Tibial nerve (tissue), 4 donors: ENCODE data around the gene SBNO2. TPM values are rescaled to one million over a fixed set of nuclear protein-coding genes. Genes with fewer than 3 reads are reported as not detected.

Source experiments
- DNase-seq, 2 donors: peaks; one replicate each; pipeline ENCODE4 v3.0.0-alpha.2; 2019; ENCODE audit warnings: low spot score in 2 of 2
- H3K27ac ChIP-seq, 4 donors: fragments of 200-600 bp; sonication (generic) in 3 of 4; one replicate each; pipeline ENCODE4 v1.5.1; 2017 to 2019; ENCODE audit warnings: mild to moderate bottlenecking in 1 of 4
- H3K27me3 ChIP-seq, 2 donors: fragments of 200-600 bp; sonication (generic) in 1 of 2; one replicate each; pipeline versions ENCODE4 v1.5.1 to v1.6.0; 2017 to 2019
- H3K36me3 ChIP-seq, 3 donors: fragments of 200-600 bp; sonication (generic); one replicate each; pipeline ENCODE4 v1.5.1; 2018 to 2019
- H3K4me1 ChIP-seq, 4 donors: fragments of 200-600 bp; sonication (generic) in 3 of 4; one replicate each; pipeline ENCODE4 v1.5.1; 2017 to 2019
- H3K4me3 ChIP-seq, 4 donors: fragments of 200-600 bp; sonication (generic) in 3 of 4; one replicate each; pipeline ENCODE4 v1.5.1; 2017 to 2019; ENCODE audit warnings: mild to moderate bottlenecking in 1 of 4, moderate library complexity in 1 of 4
- H3K9me3 ChIP-seq, 4 donors: fragments of 200-600 bp; sonication (generic) in 3 of 4; one replicate each; pipeline ENCODE4 v1.5.1; 2017 to 2019
- CTCF ChIP-seq, 5 experiments: fragments of 200-600 bp in 3 of 5; fragments of 450-650 bp in 2 of 5; sonication (generic) in 3 of 5; IDR thresholded peaks; one replicate each; pipeline ENCODE4 v1.5.1; 2016 to 2019; ENCODE audit warnings: antibody characterized with exemption in 5 of 5, mild to moderate bottlenecking in 3 of 5, moderate library complexity in 2 of 5
- EP300 ChIP-seq, 2 donors: sonication (generic); formaldehyde crosslinking; IDR thresholded peaks; one replicate each; pipeline ENCODE4 v1.6.1; 2017; ENCODE audit warnings: antibody characterized with exemption in 2 of 2, mild to moderate bottlenecking in 1 of 2
- POLR2A ChIP-seq, 2 donors: fragments of 450-650 bp; IDR thresholded peaks; one replicate each; pipeline ENCODE4 v1.6.1; 2017; ENCODE audit warnings: antibody characterized with exemption in 2 of 2, mild to moderate bottlenecking in 2 of 2, moderate library complexity in 2 of 2
- WGBS, 2 donors: methylation state at CpG; one replicate each; pipeline ENCODE4 v1.1.5; 2018; 5-methylcytosine and 5-hydroxymethylcytosine counted together
- total RNA-seq, 4 donors: library from RNA; depleted of rRNA; stranded (reverse); fragments of >200 nt; gene quantifications; one replicate each; pipeline ENCODE4 v1.1.0, GENCODE V29; 2016

The SBNO2 gene
- total RNA-seq, 4 donors from 2014 or later: 26.6 to 105 (median 39.3) TPM

- no peaks in the 10 kb centered on the region for H3K9me3 ChIP-seq
- TF ChIP-seq POLR2A (IDR thresholded peaks at IDR 0.05) (no peak), CTCF (IDR thresholded peaks at IDR 0.05) (no peak), EP300 (IDR thresholded peaks at IDR 0.05) (no peak)
Measured at GRCh38 chr19:1085053-1085658, 88.9 kb downstream of the SBNO2 start.

GRCh38 chr19:1084024-1084868 lies 89.8 kb downstream of the SBNO2 start:
- no peaks in the 10 kb centered on the region for H3K9me3 ChIP-seq
- peaks cover 0 to 48% (median 0%) of the 10 kb centered on the region in 3 donors for H3K36me3 ChIP-seq
- H3K4me3 ChIP-seq: no peak overlapping the region
- no peak for DNase-seq
- 81 to 82% methylated on average over 37 to 38 of the region's 43 CpGs for WGBS, 2 donors
- peaks cover 0 to 54% (median 17%) of the 10 kb centered on the region in 4 donors for H3K4me1 ChIP-seq
- TF ChIP-seq POLR2A (IDR thresholded peaks at IDR 0.05) (no peak), CTCF (IDR thresholded peaks at IDR 0.05) (no peak), EP300 (IDR thresholded peaks at IDR 0.05) (no peak)
- no peak overlapping the region for H3K27ac ChIP-seq
- peaks cover 0 to 5% of the 10 kb centered on the region in 2 donors for H3K27me3 ChIP-seq

More at GRCh38 chr19:1085053-1085658, 88.9 kb downstream of the SBNO2 start:
- 76 to 79% methylated on average over 8 of the region's 8 CpGs for WGBS, 2 donors
- no peak for DNase-seq
- Histone ChIP-seq H3K4me1 (peaks cover 0 to 62% (median 19%) of the 10 kb centered on the region in 4 donors), H3K4me3 (no peak overlapping the region), H3K27me3 (peaks cover 0 to 5% of the 10 kb centered on the region in 2 donors), H3K27ac (no peak overlapping the region), H3K36me3 (peaks cover 0 to 57% (median 0%) of the 10 kb centered on the region in 3 donors)

GRCh38 chr19:1082928-1083816 lies 90.9 kb downstream of the SBNO2 start:
- 80 to 84% methylated on average over 34 to 40 of the region's 59 CpGs for WGBS, 2 donors

More at GRCh38 chr19:1082928-1083816, 90.9 kb downstream of the SBNO2 start:
- Histone ChIP-seq H3K27me3 (peaks cover 0 to 5% of the 10 kb centered on the region in 2 donors), H3K9me3 (no peaks in the 10 kb centered on the region), H3K27ac (no peak overlapping the region), H3K4me1 (peaks cover 0 to 43% (median 8%) of the 10 kb centered on the region in 4 donors), H3K36me3 (peaks cover 0 to 37% (median 0%) of the 10 kb centered on the region in 3 donors), H3K4me3 (peak overlapping the region in 1 of 4 donors; percentile 28)
- TF ChIP-seq EP300 (IDR thresholded peaks at IDR 0.05) (no peak), POLR2A (IDR thresholded peaks at IDR 0.05) (no peak), CTCF (IDR thresholded peaks at IDR 0.05) (no peak)
- no peak for DNase-seq
